ENCODE results near the gene CDK13.

The CDK13 gene

GRCh38 chr7:39948956-39949928, 814 bp upstream of the CDK13 start:
- DNase-seq (ENCODE audit: low read depth in 4 of 4, low spot score in 1 of 4) = peak; percentile 88 to 98 (median 94)

- peak in 2 of 4 experiments; percentile 26 to 34 for DNase-seq (ENCODE audit: low read depth in 4 of 4, low spot score in 1 of 4)
Observed at GRCh38 chr7:39950473-39951225, 593 bp downstream of the CDK13 start.

- peak; percentile 23 to 50 (median 36) for DNase-seq (ENCODE audit: low read depth in 4 of 4, low spot score in 1 of 4)
Observed at GRCh38 chr7:39951226-39952194, 1.5 kb downstream of the CDK13 start.

GRCh38 chr7:39952374-39952773, 2.3 kb downstream of the CDK13 start:
- no peak for DNase-seq (ENCODE audit: low read depth in 4 of 4, low spot score in 1 of 4)

GRCh38 chr7:39952803-39953202, 2.7 kb downstream of the CDK13 start:
- no peak for DNase-seq (ENCODE audit: low read depth in 4 of 4, low spot score in 1 of 4)

- DNase-seq (ENCODE audit: low read depth in 4 of 4, low spot score in 1 of 4) = no peak
Observed at GRCh38 chr7:39954694-39955093, 4.6 kb downstream of the CDK13 start.

GRCh38 chr7:39958038-39958437, 8.0 kb downstream of the CDK13 start:
- DNase-seq (ENCODE audit: low read depth in 4 of 4, low spot score in 1 of 4) = no peak

GRCh38 chr7:39967406-39968161, 17.5 kb downstream of the CDK13 start:
- no peak for DNase-seq (ENCODE audit: low read depth in 4 of 4, low spot score in 1 of 4)

GRCh38 chr7:39969431-39969830, 19.4 kb downstream of the CDK13 start:
- DNase-seq (ENCODE audit: low read depth in 4 of 4, low spot score in 1 of 4) = no peak

- no peak for DNase-seq (ENCODE audit: low read depth in 4 of 4, low spot score in 1 of 4)
Observed at GRCh38 chr7:39971924-39972323, 21.9 kb downstream of the CDK13 start.

- DNase-seq (ENCODE audit: low read depth in 4 of 4, low spot score in 1 of 4) = no peak
Observed at GRCh38 chr7:39973801-39974200, 23.7 kb downstream of the CDK13 start.

GRCh38 chr7:39978230-39978934, 28.3 kb downstream of the CDK13 start:
- no peak for DNase-seq (ENCODE audit: low read depth in 4 of 4, low spot score in 1 of 4)

GRCh38 chr7:39979406-39980073, 29.5 kb downstream of the CDK13 start:
- no peak for DNase-seq (ENCODE audit: low read depth in 4 of 4, low spot score in 1 of 4)

GRCh38 chr7:39985398-39985918, 35.4 kb downstream of the CDK13 start:
- DNase-seq (ENCODE audit: low read depth in 4 of 4, low spot score in 1 of 4) = no peak

- DNase-seq (ENCODE audit: low read depth in 4 of 4, low spot score in 1 of 4) = no peak
Observed at GRCh38 chr7:39987641-39988347, 37.7 kb downstream of the CDK13 start.

GRCh38 chr7:40000734-40001315, 50.8 kb downstream of the CDK13 start:
- no peak for DNase-seq (ENCODE audit: low read depth in 4 of 4, low spot score in 1 of 4)

- DNase-seq (ENCODE audit: low read depth in 4 of 4, low spot score in 1 of 4) = no peak
Observed at GRCh38 chr7:40001649-40002048, 51.6 kb downstream of the CDK13 start.

- no peak for DNase-seq (ENCODE audit: low read depth in 4 of 4, low spot score in 1 of 4)
Observed at GRCh38 chr7:40003597-40003996, 53.5 kb downstream of the CDK13 start.

All from stimulated activated CD4-positive, alpha-beta T cell treated with anti-CD3 and anti-CD28 coated beads, Interleukin-1b, Interleukin-23, amount 100 ng/mL, for 24 hours (primary cell).